Measurements from ENCODE around the gene SLAMF8.

The SLAMF8 gene

GRCh38 chr1:159786465-159786864, 40.2 kb upstream of the SLAMF8 start:
- no peak for DNase-seq (ENCODE audit: low read depth)
- TF ChIP-seq CTCF (conservative IDR thresholded peaks at IDR 0.05; ENCODE audit: control insufficient read depth, insufficient read depth, low read depth, low read length), result no peak
- no peak overlapping the region for H3K4me3 ChIP-seq (ENCODE audit: control insufficient read depth, low read depth, low read length)

GRCh38 chr1:159786966-159787365, 39.7 kb upstream of the SLAMF8 start:
- peak; percentile 58 for DNase-seq (ENCODE audit: low read depth)
- no peak for TF ChIP-seq CTCF (conservative IDR thresholded peaks at IDR 0.05; ENCODE audit: control insufficient read depth, insufficient read depth, low read depth, low read length)
- no peak overlapping the region for H3K4me3 ChIP-seq (ENCODE audit: control insufficient read depth, low read depth, low read length)

GRCh38 chr1:159790237-159790917, 36.3 kb upstream of the SLAMF8 start:
- peak; percentile 71 for TF ChIP-seq CTCF (conservative IDR thresholded peaks at IDR 0.05; ENCODE audit: control insufficient read depth, insufficient read depth, low read depth, low read length)
- DNase-seq (ENCODE audit: low read depth), result peak; percentile 49
- no peak overlapping the region for H3K4me3 ChIP-seq (ENCODE audit: control insufficient read depth, low read depth, low read length)

GRCh38 chr1:159791031-159791430, 35.6 kb upstream of the SLAMF8 start:
- no peak for DNase-seq (ENCODE audit: low read depth)
- H3K4me3 ChIP-seq (ENCODE audit: control insufficient read depth, low read depth, low read length), result no peak overlapping the region
- no peak for TF ChIP-seq CTCF (conservative IDR thresholded peaks at IDR 0.05; ENCODE audit: control insufficient read depth, insufficient read depth, low read depth, low read length)

- H3K4me3 ChIP-seq (ENCODE audit: control insufficient read depth, low read depth, low read length), result no peak overlapping the region
- no peak for DNase-seq (ENCODE audit: low read depth)
- no peak for TF ChIP-seq CTCF (conservative IDR thresholded peaks at IDR 0.05; ENCODE audit: control insufficient read depth, insufficient read depth, low read depth, low read length)
These were observed 35.2 kb upstream of the SLAMF8 start for GRCh38 chr1:159791461-159791860.

GRCh38 chr1:159795534-159795933, 31.1 kb upstream of the SLAMF8 start:
- H3K4me3 ChIP-seq (ENCODE audit: control insufficient read depth, low read depth, low read length), result no peak overlapping the region
- TF ChIP-seq CTCF (conservative IDR thresholded peaks at IDR 0.05; ENCODE audit: control insufficient read depth, insufficient read depth, low read depth, low read length), result no peak
- no peak for DNase-seq (ENCODE audit: low read depth)

- TF ChIP-seq CTCF (conservative IDR thresholded peaks at IDR 0.05; ENCODE audit: control insufficient read depth, insufficient read depth, low read depth, low read length), result peak; percentile 87
- DNase-seq (ENCODE audit: low read depth), result peak; percentile 92
- H3K4me3 ChIP-seq (ENCODE audit: control insufficient read depth, low read depth, low read length), result no peak overlapping the region
These were observed 27.8 kb upstream of the SLAMF8 start for GRCh38 chr1:159798893-159799292.

Measured in fibroblast of mammary gland (primary cell).